ENCODE measurements around the gene CDC23.

Gene CDC23

GRCh38 chr5:138188626-138189025 lies 24.5 kb downstream of the CDC23 start:
- Histone ChIP-seq H3K9me2 (replicated peaks; ENCODE audit: control insufficient read depth, low read length) (no peaks in the 10 kb centered on the region), H4K20me1 (ENCODE audit: control insufficient read depth, insufficient read depth, low read depth, low read length) (no peaks in the 10 kb centered on the region), H3K4me2 (ENCODE audit: low read length) (no peak overlapping the region), H3K9me3 (ENCODE audit: control insufficient read depth, insufficient read depth, low read length) (no peaks in the 10 kb centered on the region), H3K4me1 (ENCODE audit: control insufficient read depth, low read length) (peaks cover under 1% of the 10 kb centered on the region; the same call in 1 of the 2 replicates), H3K27ac (ENCODE audit: low read depth, low read length) (no peak overlapping the region), H3K36me3 (ENCODE audit: control insufficient read depth, low read length) (peaks cover 93% of the 10 kb centered on the region), H3K27me3 (ENCODE audit: control insufficient read depth, low read length) (no peaks in the 10 kb centered on the region), H3F3A (ENCODE audit: control insufficient read depth, insufficient read depth) (peaks cover 25% of the 10 kb centered on the region), H3K79me2 (ENCODE audit: control insufficient read depth, low read length) (no peaks in the 10 kb centered on the region), H3K4me3 (ENCODE audit: low read length) (no peak overlapping the region)
- TF ChIP-seq, protein P1, sequence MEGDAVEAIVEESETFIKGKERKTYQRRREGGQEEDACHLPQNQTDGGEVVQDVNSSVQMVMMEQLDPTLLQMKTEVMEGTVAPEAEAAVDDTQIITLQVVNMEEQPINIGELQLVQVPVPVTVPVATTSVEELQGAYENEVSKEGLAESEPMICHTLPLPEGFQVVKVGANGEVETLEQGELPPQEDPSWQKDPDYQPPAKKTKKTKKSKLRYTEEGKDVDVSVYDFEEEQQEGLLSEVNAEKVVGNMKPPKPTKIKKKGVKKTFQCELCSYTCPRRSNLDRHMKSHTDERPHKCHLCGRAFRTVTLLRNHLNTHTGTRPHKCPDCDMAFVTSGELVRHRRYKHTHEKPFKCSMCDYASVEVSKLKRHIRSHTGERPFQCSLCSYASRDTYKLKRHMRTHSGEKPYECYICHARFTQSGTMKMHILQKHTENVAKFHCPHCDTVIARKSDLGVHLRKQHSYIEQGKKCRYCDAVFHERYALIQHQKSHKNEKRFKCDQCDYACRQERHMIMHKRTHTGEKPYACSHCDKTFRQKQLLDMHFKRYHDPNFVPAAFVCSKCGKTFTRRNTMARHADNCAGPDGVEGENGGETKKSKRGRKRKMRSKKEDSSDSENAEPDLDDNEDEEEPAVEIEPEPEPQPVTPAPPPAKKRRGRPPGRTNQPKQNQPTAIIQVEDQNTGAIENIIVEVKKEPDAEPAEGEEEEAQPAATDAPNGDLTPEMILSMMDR (IDR thresholded peaks at IDR 0.05; ENCODE audit: low read depth, low read length, poor library complexity, severe bottlenecking), result no peak
- TF ChIP-seq EZH2phosphoT487 (IDR thresholded peaks at IDR 0.05; ENCODE audit: borderline replicate concordance, low read length), result no peak

DNA sequence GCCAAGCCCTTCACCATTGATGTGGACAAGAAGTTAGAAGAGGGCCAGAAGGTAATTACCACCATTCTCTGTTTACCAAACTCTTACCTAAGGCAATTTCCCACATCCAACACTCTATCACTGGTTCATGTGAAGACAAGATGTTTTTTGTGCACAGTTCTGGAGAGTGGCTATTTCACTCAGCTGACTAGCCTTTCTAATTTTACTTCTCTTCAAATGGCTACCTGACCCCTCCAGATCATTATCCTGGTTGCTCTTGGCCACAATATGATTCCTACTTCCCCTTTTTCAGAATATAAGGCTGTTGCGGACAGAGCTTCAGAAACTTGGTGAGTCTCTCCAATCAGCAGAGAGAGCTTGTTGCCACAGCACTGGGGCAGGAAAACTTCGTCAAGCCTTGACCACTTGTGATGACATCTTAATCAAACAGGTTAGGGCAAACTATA lies 27.1 kb downstream of the CDC23 start:
- 0 out of 2 replicates have a peak, but pooled peaks cover 2% of the 10 kb centered on the region for H4K20me1 ChIP-seq (ENCODE audit: control insufficient read depth, insufficient read depth, low read depth, low read length)
- H3K4me2 ChIP-seq (ENCODE audit: low read length), result no peak overlapping the region
- no peak overlapping the region for H3K4me3 ChIP-seq (ENCODE audit: low read length)
- H3K9me3 ChIP-seq (ENCODE audit: control insufficient read depth, insufficient read depth, low read length), result no peaks in the 10 kb centered on the region
- no peaks in the 10 kb centered on the region for H3K9me2 ChIP-seq (replicated peaks; ENCODE audit: control insufficient read depth, low read length)
- H3K36me3 ChIP-seq (ENCODE audit: control insufficient read depth, low read length), result peaks cover 93% of the 10 kb centered on the region
- peaks cover 5% of the 10 kb centered on the region for H3K79me2 ChIP-seq (ENCODE audit: control insufficient read depth, low read length)
- peaks cover 21% of the 10 kb centered on the region; the same call in 1 of the 2 replicates for H3F3A ChIP-seq (ENCODE audit: control insufficient read depth, insufficient read depth)
- H3K4me1 ChIP-seq (ENCODE audit: control insufficient read depth, low read length), result peaks cover 1% of the 10 kb centered on the region; the same call in 1 of the 2 replicates
- TF ChIP-seq, protein P1 (IDR thresholded peaks at IDR 0.05; ENCODE audit: low read depth, low read length, poor library complexity, severe bottlenecking), result no peak
- no peak for TF ChIP-seq EZH2phosphoT487 (IDR thresholded peaks at IDR 0.05; ENCODE audit: borderline replicate concordance, low read length)
- no peaks in the 10 kb centered on the region for H3K27me3 ChIP-seq (ENCODE audit: control insufficient read depth, low read length)
- H3K27ac ChIP-seq (ENCODE audit: low read depth, low read length), result no peak overlapping the region

DNA sequence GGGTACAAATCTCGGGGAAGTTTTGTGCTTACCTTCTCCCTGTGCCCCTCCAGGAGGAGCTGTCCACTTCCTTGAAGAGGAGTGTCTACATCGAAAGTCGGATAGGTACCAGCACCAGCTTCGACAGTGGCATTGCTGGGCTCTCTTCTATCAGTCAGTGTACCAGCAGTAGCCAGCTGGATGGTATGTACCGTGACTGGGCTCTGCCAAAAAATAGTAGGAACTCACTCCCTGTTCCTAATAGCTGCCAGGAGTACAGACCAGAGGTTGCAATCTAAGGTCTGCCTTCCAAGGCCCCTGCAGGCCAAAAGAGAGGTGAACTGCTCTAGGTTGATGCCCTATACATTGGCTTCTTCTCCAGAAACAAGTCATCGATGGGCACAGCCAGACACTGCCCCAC lies 30.3 kb downstream of the CDC23 start:
- Histone ChIP-seq H3K9me2 (replicated peaks; ENCODE audit: control insufficient read depth, low read length) (no peaks in the 10 kb centered on the region), H3K4me2 (ENCODE audit: low read length) (no peak overlapping the region), H3K27ac (ENCODE audit: low read depth, low read length) (no peak overlapping the region), H4K20me1 (ENCODE audit: control insufficient read depth, insufficient read depth, low read depth, low read length) (0 out of 2 replicates have a peak, but pooled peaks cover 4% of the 10 kb centered on the region), H3K9me3 (ENCODE audit: control insufficient read depth, insufficient read depth, low read length) (no peaks in the 10 kb centered on the region), H3K4me3 (ENCODE audit: low read length) (no peak overlapping the region), H3F3A (ENCODE audit: control insufficient read depth, insufficient read depth) (peaks cover 12% of the 10 kb centered on the region; the same call in 1 of the 2 replicates), H3K79me2 (ENCODE audit: control insufficient read depth, low read length) (peaks cover 34% of the 10 kb centered on the region), H3K4me1 (ENCODE audit: control insufficient read depth, low read length) (peaks cover 13% of the 10 kb centered on the region), H3K27me3 (ENCODE audit: control insufficient read depth, low read length) (no peaks in the 10 kb centered on the region), H3K36me3 (ENCODE audit: control insufficient read depth, low read length) (peaks cover 87% of the 10 kb centered on the region)
- TF ChIP-seq, protein P1 (IDR thresholded peaks at IDR 0.05; ENCODE audit: low read depth, low read length, poor library complexity, severe bottlenecking), result no peak
- no peak for TF ChIP-seq EZH2phosphoT487 (IDR thresholded peaks at IDR 0.05; ENCODE audit: borderline replicate concordance, low read length)

Data from DOHH2 (cell line).